HG03196 (cell line): Measurements from ENCODE around the gene SMYD3.
A peak's percentile ranks its signal among the peaks of the same experiment; 100 is the strongest.
"Not testable (repeated sequence)": the region's sequence is repeated elsewhere in the genome, so short reads cannot be mapped to it uniquely, and the experiment has no call there.

Experiments
- ATAC-seq: cut with Tn5 transposase; IDR thresholded peaks from one replicate; pipeline ENCODE4 v1.9.1; 2021; ENCODE audit not compliant: unreplicated experiment

The SMYD3 gene

DNA sequence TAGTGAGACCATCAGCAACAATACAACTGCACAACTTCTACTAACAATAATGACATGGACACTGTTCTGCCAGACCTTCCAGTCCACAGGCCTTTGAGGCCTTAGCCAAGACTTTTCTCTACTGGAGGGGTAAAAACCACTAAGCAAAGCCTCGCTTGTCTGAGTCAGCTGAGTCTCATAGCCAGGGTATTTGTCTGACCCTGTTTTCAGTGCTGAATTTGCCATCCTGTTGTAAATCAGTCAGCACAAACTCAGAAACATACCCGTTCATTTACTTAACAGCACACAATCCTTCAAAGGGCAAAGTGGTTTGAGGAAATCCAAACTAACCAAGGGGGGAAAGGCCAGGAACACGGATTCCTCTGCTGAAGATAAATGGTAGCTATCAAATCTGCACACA is 537.8 kb downstream of the SMYD3 start:
- no peak for ATAC-seq

DNA sequence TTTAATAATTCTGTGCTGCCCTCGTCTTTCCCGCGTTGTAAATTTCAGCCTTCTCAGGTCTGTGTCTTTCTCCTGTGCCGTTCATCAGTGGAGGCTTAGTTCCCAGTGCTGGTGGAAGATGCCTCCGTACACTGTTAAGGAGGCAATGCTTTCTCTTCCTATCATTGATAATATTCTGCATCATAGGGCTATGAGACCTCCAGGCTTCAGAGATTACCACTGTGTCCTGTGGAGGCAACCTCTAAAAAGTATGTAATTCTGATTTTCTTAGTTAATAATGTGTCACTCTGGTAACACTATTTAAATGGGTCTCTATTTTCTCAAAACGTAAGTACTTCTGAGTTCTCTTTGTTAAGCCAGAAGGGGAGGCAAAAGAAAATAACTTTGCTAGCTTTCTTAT is 538.3 kb downstream of the SMYD3 start:
- ATAC-seq, result no peak

DNA sequence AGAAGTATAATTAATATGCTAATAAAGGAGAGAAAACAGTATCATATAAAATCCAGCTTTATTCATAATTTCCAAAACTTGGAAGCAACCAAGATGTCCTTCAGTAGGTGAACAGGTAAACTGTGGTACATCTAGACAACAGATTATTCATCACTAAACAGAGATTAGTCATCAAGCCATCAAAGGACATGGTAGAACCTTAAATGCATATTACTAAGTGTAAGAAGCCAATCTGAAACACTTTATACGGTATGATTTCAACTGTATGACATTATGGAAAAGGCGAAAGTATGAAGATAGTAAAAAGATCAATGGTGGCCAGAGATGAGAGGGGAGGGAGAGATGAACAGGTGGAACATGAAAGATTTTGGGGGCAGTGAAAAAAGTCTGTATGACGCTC is 541.7 kb downstream of the SMYD3 start:
- no peak for ATAC-seq

DNA sequence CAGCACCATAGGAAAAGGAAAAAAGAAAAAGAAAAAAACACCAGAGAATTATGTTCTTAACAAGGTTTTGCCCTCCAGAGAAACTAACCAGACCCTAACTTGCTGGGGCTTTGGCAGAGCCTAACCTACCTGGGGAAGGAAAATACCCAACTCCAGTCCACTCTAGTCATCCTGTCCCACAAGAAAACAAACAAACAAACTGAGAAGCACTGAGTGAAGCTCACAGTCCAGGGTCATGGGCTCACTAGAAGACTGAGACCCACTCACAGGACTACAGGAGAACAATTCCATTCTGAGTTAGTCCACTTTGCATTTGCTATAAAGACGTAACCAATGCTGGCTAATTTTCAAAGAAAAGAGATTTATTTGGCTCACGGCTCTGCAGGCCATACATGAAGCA is 543.4 kb downstream of the SMYD3 start:
- ATAC-seq, result no peak

DNA sequence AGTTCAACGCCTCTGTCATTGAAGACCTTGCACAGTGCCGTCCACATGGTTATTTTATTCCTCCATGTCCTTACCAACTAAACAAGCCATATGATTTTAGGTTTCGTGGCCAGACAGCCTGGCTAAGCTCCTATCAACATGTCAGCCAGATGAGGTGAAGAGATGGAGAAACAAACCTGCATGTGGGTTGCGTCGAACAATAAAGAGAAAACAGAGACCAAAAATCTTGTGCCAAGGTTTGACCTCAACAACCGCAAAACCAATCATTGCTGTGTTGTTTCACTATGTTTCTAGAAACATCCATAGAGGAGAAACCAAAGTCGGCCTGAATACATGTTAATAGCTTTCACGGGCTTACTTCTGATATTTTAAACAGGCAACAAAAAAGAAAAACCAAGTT is 544.6 kb downstream of the SMYD3 start:
- ATAC-seq, result no peak

DNA sequence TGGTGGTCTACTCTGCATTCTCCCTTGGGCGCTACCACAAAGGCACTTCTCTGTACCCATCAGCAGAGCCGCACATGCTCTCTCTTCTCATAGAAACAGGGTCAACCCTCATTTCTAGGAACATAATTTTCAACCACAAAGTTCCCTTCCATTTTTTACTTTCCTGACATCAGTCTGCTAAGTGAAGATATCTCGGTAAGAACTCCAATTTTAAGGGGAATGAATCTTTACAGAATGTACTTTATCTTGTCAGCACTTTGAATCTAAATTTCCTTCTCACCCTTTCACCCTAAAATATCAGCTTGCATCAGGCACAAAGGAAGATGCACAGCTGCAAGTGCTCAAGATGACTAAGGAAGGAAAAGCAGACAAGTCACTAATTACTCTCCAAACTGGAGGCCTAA is 545.9 kb downstream of the SMYD3 start:
- no peak for ATAC-seq

DNA sequence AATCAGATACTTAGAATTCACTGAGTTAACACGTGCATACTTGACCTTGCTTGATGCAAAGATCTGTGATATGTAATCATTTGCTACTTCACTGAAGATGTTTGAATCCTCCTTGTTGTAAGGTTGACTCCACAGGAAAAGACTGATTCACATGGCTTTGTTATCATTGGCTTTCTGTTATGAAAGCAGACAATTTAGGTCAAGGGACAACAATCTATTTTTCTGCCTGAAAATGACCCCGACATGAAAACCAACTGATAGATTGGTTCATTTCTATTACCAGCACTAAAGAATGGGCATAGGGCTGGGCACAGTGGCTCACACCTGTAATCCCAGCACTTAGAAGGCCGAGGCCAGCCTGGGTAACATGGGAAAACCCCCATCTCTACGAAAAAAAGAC is 546.9 kb downstream of the SMYD3 start:
- no peak for ATAC-seq

DNA sequence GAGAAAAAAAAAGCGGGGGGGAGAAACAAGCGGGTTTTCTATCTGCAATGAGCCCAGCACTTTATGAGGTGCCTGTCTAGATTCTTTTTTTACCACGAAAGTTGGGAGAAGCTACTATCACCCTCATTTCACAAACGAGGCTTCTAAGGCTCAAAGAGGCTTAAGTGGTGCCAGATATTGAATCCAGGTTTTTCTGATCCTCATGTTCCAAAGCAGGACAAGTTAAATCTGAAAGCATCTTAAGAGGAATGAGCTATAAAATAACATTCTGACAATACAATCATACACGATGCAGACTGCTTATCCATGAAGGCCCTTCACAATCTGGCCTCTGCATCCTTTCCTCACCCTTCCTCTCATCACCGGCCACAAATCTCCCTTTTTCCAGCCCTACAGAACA is 549.1 kb downstream of the SMYD3 start:
- ATAC-seq, result no peak

DNA sequence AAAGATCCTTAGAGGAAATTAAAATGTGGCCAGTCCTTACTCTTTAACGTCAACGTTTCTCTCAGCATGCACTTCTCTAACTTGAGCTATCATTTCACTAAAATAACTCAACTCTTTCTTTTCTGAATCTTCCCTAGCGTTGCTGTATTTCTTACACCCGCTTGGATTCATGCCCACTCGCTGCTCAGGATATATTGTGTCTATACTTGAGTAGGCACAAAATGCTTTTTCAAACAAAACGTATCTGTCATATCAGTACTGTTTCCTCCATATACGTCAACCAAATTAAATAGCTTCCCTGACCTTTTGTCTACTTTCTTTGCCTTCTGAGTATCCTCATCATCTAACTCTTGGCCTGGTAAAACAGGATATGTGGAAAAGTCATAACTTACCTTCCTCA is 549.7 kb downstream of the SMYD3 start:
- ATAC-seq, result no peak

DNA sequence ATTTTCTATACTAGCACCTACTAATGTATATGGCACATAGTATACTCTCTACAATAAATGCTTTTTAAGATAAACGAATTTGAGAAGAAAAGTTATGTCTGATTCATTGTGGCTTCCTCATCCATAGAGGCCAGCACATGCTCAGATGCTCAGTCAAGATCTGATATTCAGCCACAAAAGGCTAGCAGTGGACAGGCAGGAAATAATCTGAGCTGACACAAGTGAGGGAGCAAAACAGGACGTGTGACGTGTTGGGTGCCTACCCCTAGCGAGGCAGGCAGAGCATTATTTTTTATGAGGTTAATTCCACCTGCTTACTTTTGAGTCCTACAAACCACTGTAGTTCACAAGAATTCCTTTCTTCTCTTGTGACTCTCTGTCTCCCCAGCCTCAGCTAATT is 550.9 kb downstream of the SMYD3 start:
- no peak for ATAC-seq

DNA sequence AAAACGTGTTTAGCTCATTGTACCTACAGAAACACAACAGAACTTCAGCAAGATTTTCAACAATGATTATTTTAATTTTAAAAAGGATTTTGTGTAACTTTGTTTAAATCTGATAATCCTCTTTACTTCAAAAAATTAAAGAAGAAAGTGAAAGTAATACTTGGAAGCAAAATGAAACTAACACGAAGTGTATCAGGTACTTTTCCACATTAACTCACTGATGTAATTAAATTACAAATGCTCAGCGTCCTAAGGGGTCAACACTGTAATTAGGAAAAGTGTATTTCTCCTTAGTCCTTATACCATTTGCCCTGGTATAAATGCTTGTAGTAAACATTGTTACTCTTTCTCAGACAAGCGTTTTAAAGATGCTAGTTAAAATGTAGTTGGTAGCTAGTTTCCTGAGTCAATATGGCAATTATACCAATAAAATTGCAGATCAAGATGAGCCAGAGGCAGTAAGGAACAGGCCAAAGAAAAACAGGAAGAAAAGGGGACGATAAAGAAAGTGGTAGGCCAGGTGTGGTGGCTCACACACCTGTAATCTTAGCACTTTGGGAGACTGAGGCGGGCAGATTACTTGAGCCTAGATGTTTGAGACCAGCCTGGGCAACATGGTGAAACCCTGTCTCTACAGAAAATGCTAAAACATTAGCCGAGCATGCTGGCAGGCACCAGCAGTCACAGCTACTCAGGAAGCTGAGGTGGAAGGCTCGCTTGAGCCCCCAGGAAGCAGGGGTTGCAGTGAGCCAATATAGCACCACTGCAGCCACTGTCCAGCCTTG is 553.0 kb downstream of the SMYD3 start:
- ATAC-seq, result peak; percentile 56

DNA sequence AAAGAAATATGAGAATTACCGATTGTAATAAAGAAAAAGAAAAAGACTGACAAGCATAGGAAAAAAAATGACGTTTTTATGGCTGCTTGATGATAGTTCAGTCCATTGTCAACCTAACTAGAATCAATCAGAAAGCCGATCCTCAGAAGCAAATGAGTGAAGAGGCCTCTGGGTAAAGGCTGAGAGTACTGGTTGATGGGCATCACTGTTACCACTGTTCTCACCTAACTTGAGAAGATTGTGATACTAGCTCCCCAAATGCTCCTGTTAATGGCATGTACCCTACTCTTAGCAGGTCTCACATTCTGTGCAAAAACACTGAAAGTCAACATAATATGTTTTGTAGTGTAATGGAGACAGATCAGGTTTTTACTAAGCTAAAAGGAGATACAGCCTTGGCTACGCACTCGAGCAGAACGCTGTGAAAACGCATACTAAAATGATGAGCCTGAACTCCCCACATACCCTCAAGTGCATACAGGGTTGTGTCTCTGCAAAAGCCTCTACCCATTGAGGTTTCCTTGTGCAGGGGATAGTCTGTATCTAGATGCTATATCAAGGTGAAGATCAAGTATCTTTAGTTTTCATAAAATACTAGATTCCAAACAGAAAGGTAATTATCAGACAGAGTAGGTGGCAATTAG is 554.6 kb downstream of the SMYD3 start:
- no peak for ATAC-seq

DNA sequence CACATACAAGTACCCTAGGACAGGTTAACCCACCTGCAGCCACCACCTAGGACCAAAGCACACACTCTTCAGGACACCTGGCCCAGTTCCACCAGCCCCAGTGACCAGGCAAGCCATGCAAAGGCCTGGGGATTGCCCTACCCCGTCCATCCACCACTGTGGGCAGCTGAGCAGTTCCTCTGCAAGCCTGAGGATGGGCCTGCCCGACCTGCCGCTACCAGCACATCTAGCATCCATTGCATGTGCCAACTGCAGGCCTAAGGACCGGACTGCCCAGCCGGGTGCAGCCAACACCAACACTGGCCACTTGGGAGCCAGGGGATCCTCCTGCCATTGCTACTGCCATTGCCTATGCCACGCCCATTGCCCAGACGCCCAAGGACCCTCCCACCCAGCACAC is 558.3 kb downstream of the SMYD3 start:
- ATAC-seq, result no peak

DNA sequence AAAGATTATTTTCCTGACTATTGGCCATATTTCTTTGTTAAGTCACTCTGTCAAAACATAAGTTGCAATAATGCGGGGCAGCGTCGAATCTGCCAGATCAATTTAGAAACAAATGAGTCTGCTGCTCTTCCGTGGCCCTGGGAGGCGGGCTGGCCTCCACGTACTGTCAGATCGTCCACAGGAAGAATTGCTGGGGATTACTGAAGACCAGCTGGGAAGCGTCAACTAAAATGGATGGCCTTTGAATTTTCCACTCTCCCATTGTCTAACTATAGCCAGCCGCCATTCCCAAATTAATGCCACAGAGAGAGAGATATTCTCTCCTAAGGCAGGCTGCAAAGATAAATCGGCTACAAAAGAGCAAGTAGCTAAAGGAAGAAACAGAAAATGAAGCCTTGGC is 560.2 kb downstream of the SMYD3 start:
- no peak for ATAC-seq

DNA sequence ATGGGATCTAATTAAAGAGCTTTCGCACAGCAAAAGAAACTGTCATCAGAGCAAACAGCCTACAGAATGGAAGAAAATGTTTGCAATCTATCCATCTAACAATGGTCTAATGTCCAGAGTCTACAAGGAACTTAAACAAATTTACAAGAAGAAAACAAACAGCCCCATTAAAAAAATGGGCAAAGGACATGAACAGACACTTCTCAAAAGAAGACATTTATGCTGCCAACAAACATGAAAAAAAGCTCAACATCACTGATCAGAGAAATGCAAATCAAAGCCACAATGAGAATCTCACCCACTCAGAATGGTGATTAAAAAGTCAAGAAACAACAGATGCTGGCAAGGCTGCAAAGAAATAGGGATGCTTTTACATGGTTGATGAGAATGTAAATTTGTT is 561.9 kb downstream of the SMYD3 start:
- ATAC-seq, result not testable (repeated sequence)

DNA sequence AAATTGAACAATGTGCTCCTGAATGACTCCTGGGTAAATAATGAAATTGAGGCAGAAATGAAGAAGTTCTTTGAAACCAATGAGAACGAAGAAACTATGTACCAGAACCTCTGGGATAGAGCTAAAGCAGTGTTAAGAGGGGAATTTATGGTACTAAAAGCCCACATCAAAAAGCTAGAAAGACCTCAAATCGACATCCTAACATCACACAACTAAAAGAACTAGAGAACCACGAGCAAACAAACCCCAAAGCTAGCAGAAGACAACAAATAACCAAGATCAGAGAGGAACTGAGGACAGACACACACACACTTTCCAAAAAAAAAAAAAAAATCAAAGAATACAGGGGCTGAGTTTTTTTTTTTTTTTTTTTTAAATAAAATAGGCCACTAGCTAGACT is 564.2 kb downstream of the SMYD3 start:
- ATAC-seq, result no peak

DNA sequence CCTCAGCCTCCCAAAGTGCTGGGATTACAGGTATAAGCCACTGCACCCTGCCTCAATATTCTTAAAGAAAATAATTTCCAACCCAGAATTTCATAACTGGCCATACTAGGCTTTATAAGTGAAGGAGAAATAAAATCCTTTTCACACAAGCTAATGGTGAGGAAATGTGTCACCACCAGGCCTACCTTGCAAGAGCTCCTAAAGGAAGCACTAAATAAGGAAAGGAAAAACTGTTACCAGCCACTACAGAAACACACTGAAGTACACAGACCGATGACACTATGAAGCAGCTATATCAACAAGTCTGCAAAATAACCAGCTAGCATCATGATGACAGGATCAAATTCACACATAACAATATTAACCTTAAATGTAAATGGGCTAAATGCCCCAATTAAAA is 565.3 kb downstream of the SMYD3 start:
- not testable (repeated sequence) for ATAC-seq

DNA sequence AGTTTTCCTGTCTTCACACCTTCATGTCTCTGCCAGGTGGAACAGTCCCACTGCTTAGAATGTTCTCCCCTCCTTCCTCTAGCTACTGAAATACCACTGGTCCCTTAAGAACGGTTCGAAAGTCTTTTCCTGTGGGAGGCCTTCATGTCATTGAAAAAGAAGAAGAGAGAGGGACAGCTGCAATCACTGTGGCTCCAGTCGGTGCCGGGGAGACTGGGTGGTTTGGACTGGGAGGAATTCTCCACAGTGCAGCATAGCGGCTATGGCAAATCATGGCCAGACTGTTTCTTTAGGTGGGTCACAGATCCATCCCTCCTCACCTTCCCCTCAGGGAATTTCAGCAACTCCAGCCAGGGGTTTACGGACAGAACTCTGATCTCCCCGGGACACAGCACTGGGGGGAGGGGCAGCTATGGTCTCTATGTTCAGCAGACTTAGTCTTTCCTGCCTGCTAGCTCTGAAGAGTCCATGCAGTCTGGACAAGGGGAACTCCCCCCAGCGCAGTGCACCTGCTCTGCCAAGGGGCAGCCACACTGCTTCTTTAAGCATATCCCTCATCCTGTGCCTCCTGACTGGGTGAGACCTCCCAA is 567.2 kb downstream of the SMYD3 start:
- ATAC-seq, result no peak

DNA sequence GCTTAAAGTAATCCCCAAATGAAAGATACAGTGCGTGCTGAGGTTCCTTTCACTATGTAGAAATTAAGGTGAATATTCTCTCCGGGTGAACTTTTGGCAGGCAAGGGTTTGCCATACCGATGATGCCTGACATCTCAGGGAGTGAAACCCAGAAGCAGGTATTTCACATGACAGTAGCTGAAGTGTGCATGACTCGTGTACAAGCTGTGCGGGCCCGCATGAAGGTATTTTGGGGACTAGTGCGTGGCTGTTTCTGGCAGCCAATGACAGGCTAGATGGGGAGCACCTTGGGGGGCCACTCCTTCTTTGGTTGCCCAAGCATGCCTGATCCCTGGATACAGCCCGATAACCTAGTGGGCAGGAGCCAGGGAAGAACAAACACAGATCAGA is 569.0 kb downstream of the SMYD3 start:
- ATAC-seq, result no peak

DNA sequence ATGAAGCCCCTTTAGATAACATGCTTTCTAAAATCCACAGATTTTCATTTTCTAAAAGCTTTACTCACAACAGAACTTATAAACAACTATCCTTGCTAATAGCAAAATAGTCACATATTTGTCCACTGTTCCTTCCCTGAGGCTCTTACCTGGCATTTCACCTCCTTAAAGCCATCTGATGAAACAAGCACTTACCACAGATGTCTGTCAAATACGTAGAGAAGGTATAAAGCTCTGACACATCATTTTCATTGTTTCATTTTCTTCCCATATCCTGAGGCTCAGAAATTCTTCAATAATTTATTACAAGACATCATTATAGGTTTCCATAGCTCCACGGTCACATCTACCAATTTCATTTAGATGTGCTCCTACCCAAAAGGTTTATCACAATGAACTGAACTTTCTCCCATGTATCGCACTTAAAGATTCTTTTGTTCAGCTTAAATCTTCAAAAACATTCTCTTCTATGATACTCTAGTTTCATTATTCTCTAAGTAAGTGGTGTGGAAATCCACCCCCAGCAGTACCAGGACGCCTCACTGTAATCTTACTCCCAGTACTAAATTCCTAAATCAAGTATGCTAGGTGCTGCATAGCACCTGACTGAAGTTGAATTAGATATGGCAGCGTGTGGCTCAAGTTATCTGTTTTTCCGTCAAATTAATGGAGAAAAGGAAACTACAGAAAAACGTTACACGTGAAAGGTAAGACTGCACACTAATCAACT is 569.6 kb downstream of the SMYD3 start:
- no peak for ATAC-seq

DNA sequence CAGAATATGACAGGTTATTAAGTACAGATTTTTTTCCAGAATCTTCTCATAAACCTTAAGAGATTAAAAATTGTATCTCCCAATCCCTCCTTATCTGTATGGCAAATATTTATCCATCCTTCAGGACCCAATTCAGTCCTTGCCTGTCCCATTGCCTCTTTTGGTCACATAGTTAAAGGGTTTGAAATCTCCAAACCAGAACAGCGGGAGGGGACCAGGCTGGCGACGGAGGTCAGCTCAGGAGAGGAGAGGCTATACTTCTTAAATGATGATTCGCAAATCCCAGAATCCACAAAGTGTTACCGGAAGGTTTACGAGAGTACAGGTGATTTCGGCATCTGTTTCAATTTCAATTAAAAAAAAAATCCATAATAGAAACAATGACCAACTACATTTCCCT is 572.7 kb downstream of the SMYD3 start:
- no peak for ATAC-seq
